PC-3 (cell line): ENCODE results near the gene ZCCHC14. TPM values are rescaled to one million over a fixed set of nuclear protein-coding genes. Genes with fewer than 3 reads are reported as not detected.

Experiments used
- ATAC-seq: fragments of 200-7000 bp; cut with Tn5 transposase; 2 replicates; pipeline ENCODE4 v1.9.1; 2020; ENCODE audit warnings: mild to moderate bottlenecking, moderate library complexity
- BruUV-seq: library from RNA; stranded (reverse); fragments of 400-500 nt; replicated peaks from 2 replicates; lab custom pipeline; 2021; lab: Mats Ljungman, UMichigan
- CTCF ChIA-PET: fragments of 300-600 bp; sonication (Branson Sonifier 250); formaldehyde crosslinking; loops from one replicate; lab custom pipeline; 2022; ENCODE audit warnings: antibody characterized with exemption; lab: Charles Lee
- POLR2A ChIA-PET: fragments of 300-600 bp; sonication (Branson Sonifier 250); formaldehyde crosslinking; loops from one replicate; lab custom pipeline; 2022; ENCODE audit warnings: antibody characterized with exemption; ENCODE audit not compliant: unreplicated experiment; lab: Charles Lee
- DNase-seq: peaks from one replicate; pipeline ENCODE4 v3.0.0-alpha.2; 2015
- H2AFZ ChIP-seq: fragments of 300-600 bp; sonication (generic); 2 replicates; pipeline ENCODE4 v1.6.0; 2016; ENCODE audit warnings: antibody characterized with exemption, low read length
- H3F3A ChIP-seq: fragments of 300-600 bp; sonication (generic); one replicate; pipeline ENCODE4 v1.6.0; 2017; ENCODE audit warnings: antibody characterized with exemption, low read length, control low read depth, mild to moderate bottlenecking; ENCODE audit not compliant: unreplicated experiment
- H3K27ac ChIP-seq: fragments of 300-600 bp; sonication (generic); 2 replicates; pipeline ENCODE4 v1.5.1; 2016; ENCODE audit warnings: mild to moderate bottlenecking, low read length
- H3K27me3 ChIP-seq: fragments of 300-600 bp; sonication (generic); 2 replicates; pipeline ENCODE4 v1.6.1; 2016; ENCODE audit warnings: low read length, mixed read lengths
- H3K36me3 ChIP-seq: fragments of 300-600 bp; sonication (generic); 2 replicates; pipeline ENCODE4 v1.6.1; 2016; ENCODE audit warnings: low read depth, mixed run types, low read length, mixed read lengths
- H3K4me1 ChIP-seq: fragments of 300-600 bp; sonication (generic); 2 replicates; pipeline ENCODE4 v1.5.1; 2016; ENCODE audit warnings: low read length; ENCODE audit not compliant: insufficient read depth
- H3K4me2 ChIP-seq: fragments of 300-600 bp; sonication (generic); 2 replicates; pipeline ENCODE4 v1.6.0; 2016; ENCODE audit warnings: low read length
- H3K4me3 ChIP-seq: fragments of 300-600 bp; sonication (generic); 2 replicates; pipeline ENCODE4 v1.5.1; 2016; ENCODE audit warnings: mild to moderate bottlenecking, low read length, mixed read lengths
- H3K79me2 ChIP-seq: fragments of 300-600 bp; sonication (generic); 2 replicates; pipeline ENCODE4 v1.6.1; 2017; ENCODE audit warnings: low read length, mixed read lengths
- H3K9ac ChIP-seq: fragments of 300-600 bp; sonication (generic); 2 replicates; pipeline ENCODE4 v1.6.0; 2016; ENCODE audit warnings: mild to moderate bottlenecking, low read length
- H3K9me2 ChIP-seq: fragments of 300-600 bp; sonication (generic); replicated peaks from 2 replicates; pipeline ENCODE4 v1.6.1; 2016; ENCODE audit warnings: mixed run types, low read length, mixed read lengths
- H3K9me3 ChIP-seq: fragments of 300-600 bp; sonication (generic); 2 replicates; pipeline ENCODE4 v1.6.1; 2016; ENCODE audit warnings: low read length, mixed read lengths
- H4K20me1 ChIP-seq: fragments of 300-600 bp; sonication (generic); 2 replicates; pipeline ENCODE4 v1.6.1; 2016; ENCODE audit warnings: low read length, mixed read lengths
- EZH2 ChIP-seq: fragments of 300-600 bp; sonication (generic); IDR thresholded peaks from one replicate; pipeline ENCODE4 v1.6.1; 2017; ENCODE audit warnings: antibody characterized with exemption, mild to moderate bottlenecking, low read length; ENCODE audit not compliant: unreplicated experiment
- EZH2phosphoT487 ChIP-seq: fragments of 300-600 bp; sonication (generic); IDR thresholded peaks from 2 replicates; pipeline ENCODE4 v1.6.1; 2018; ENCODE audit warnings: mild to moderate bottlenecking, antibody characterized with exemption, low read length, borderline replicate concordance
- intact Hi-C: fragments of 100-400 bp; cut with micrococcal nuclease; formaldehyde crosslinking; loops from 2 replicates; pipeline ENCODE4 v1.9.0; 2023
- total RNA-seq: library from RNA; depleted of rRNA; stranded (reverse); fragments of >200 nt; gene quantifications from 2 replicates; pipeline ENCODE4 v1.2.3, GENCODE V29; 2014
- TF ChIP-seq, protein P1 (sequence below): fragments of 300-600 bp; sonication (generic); conservative IDR thresholded peaks from 2 replicates; pipeline ENCODE4 v1.5.1; 2017; ENCODE audit warnings: antibody characterized with exemption, low read depth, mild to moderate bottlenecking, low read length

Gene ZCCHC14
- total RNA-seq, 1 experiment from 2014 or later, result 5.3 TPM

DNA sequence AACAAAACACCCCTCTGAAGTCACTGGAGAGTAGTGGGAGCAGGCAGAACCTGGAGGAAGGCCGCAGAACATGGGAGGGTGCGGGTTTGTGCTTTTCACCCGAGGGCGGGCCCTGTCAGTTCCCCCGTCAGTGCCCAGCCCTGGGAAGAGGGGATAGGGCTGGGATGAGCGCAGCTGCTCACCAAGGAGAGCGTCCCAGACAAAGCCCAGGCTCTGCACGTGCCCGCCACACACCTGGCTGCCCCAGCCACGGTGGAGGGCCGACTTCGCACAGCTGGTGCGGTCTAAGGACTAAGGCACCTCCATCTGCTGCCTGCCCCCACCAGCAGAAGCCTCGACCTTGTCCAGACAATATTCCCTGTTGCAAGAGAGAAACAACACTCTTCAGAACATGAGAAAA is 39.5 kb downstream of the ZCCHC14 start:
- Histone ChIP-seq H3F3A (peaks cover 8% of the 10 kb centered on the region), H3K79me2 (no peaks in the 10 kb centered on the region), H3K27ac (no peak overlapping the region), H2AFZ (no peak overlapping the region), H3K4me1 (peaks cover 17% of the 10 kb centered on the region), H4K20me1 (no peaks in the 10 kb centered on the region), H3K27me3 (no peaks in the 10 kb centered on the region), H3K9me2 (no peaks in the 10 kb centered on the region), H3K4me3 (no peak overlapping the region), H3K4me2 (no peak overlapping the region), H3K9ac (no peak overlapping the region), H3K9me3 (no peaks in the 10 kb centered on the region), H3K36me3 (no peaks in the 10 kb centered on the region; the same call in 1 of the 2 replicates)
- ChIA-PET CTCF (no interaction called here), POLR2A (interaction anchor here (0.8 kb wide), 1 partner anchor 11 kb away, joined by 6 read pairs; no protein-coding TSS in a partner anchor)
- TF ChIP-seq, protein P1, sequence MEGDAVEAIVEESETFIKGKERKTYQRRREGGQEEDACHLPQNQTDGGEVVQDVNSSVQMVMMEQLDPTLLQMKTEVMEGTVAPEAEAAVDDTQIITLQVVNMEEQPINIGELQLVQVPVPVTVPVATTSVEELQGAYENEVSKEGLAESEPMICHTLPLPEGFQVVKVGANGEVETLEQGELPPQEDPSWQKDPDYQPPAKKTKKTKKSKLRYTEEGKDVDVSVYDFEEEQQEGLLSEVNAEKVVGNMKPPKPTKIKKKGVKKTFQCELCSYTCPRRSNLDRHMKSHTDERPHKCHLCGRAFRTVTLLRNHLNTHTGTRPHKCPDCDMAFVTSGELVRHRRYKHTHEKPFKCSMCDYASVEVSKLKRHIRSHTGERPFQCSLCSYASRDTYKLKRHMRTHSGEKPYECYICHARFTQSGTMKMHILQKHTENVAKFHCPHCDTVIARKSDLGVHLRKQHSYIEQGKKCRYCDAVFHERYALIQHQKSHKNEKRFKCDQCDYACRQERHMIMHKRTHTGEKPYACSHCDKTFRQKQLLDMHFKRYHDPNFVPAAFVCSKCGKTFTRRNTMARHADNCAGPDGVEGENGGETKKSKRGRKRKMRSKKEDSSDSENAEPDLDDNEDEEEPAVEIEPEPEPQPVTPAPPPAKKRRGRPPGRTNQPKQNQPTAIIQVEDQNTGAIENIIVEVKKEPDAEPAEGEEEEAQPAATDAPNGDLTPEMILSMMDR, result no peak
- TF ChIP-seq EZH2phosphoT487 (no peak), EZH2 (no peak)
- no peak for DNase-seq
- no peak for ATAC-seq
- intact Hi-C loops, result no loop called here
- BruUV-seq, result no TSS peak

DNA sequence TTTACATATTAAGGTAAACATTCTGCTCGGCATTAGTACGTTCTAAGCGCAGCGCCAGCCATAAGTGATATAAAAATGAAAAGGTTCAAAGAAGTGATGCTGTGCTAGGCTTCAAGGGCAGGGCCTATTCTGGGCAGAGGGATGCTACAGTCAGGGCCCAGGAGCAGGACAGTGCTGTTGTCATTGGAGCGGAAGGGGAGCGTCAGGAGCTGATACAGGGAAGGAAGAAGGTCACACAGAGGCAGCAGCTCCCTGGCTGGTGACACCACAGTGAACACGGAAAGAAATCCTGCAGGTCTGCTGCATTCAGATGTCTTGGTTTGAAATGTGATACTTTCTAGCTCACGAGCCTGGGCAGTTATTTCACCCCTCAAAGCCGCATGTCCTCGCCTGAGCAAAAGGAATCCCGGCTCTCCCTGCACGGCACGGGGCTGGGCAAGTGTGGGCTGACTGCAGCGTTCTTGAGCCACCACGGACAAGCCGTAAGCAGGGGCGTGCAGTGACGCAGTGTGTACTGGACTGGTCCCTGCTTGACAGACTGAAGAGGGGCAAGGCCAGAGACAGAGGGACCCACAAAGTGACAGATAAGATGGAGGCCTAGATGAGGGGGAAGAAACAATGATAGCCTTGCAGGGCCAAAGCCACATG is 41.1 kb downstream of the ZCCHC14 start:
- Histone ChIP-seq H3K4me2 (no peak overlapping the region), H3K36me3 (no peaks in the 10 kb centered on the region; the same call in 1 of the 2 replicates), H3K9me3 (no peaks in the 10 kb centered on the region), H3K79me2 (no peaks in the 10 kb centered on the region), H3K9me2 (no peaks in the 10 kb centered on the region), H4K20me1 (no peaks in the 10 kb centered on the region), H3F3A (no peaks in the 10 kb centered on the region), H3K4me1 (peaks cover 2% of the 10 kb centered on the region), H3K27ac (no peak overlapping the region), H3K4me3 (no peak overlapping the region), H3K9ac (no peak overlapping the region), H3K27me3 (no peaks in the 10 kb centered on the region), H2AFZ (no peak overlapping the region)
- ATAC-seq (no peak), DNase-seq (no peak)
- TF ChIP-seq EZH2 (no peak), EZH2phosphoT487 (no peak)
- TF ChIP-seq, protein P1, result no peak
- CTCF ChIA-PET, result no interaction called here
- no TSS peak for BruUV-seq
- POLR2A ChIA-PET, result no interaction called here
- intact Hi-C loops, result no loop called here

DNA sequence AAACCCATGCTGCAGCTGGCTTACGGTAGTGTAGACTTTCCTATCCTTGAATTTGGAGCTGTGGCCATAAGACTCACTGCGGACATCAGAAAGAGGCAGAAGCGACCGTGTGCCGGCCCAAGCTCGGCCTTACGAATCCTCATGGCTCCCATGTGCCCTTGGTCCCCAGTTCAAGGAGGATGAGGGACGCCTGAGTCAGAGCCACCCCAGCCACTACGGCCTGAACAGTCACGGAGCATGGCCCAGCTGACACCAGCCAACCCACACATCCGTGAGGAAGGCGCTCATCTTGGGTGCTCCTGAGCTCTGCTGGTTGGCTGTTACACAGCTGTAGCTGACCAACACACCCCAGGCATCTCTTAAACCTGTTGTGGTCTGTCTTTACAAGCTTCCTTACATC is 44.0 kb downstream of the ZCCHC14 start:
- no peaks in the 10 kb centered on the region for H3K9me3 ChIP-seq
- CTCF ChIA-PET, result no interaction called here
- no peak overlapping the region for H3K27ac ChIP-seq
- H3F3A ChIP-seq, result no peaks in the 10 kb centered on the region
- DNase-seq (no peak), ATAC-seq (no peak)
- H3K9ac ChIP-seq, result no peak overlapping the region
- H3K9me2 ChIP-seq, result no peaks in the 10 kb centered on the region
- H4K20me1 ChIP-seq, result no peaks in the 10 kb centered on the region
- no peaks in the 10 kb centered on the region for H3K27me3 ChIP-seq
- H3K4me2 ChIP-seq, result no peak overlapping the region
- H3K4me1 ChIP-seq, result no peaks in the 10 kb centered on the region
- POLR2A ChIA-PET, result no interaction called here
- H3K79me2 ChIP-seq, result no peaks in the 10 kb centered on the region
- intact Hi-C loops, result no loop called here
- no TSS peak for BruUV-seq
- H3K36me3 ChIP-seq, result peaks cover 8% of the 10 kb centered on the region; the same call in 1 of the 2 replicates
- H3K4me3 ChIP-seq, result no peak overlapping the region
- no peak overlapping the region for H2AFZ ChIP-seq
- TF ChIP-seq EZH2 (no peak), EZH2phosphoT487 (no peak)
- TF ChIP-seq, protein P1, result no peak
